HG02763 (cell line): ENCODE results near the gene KLHL3.
A peak's percentile ranks its signal among the peaks of the same experiment; 100 is the strongest.
"Not testable (repeated sequence)": the region's sequence is repeated elsewhere in the genome, so short reads cannot be mapped to it uniquely, and the experiment has no call there.

Experiments used
- ATAC-seq: cut with Tn5 transposase; IDR thresholded peaks from one replicate; pipeline ENCODE4 v1.9.1; 2021; ENCODE audit warnings: mild to moderate bottlenecking, moderate library complexity; ENCODE audit not compliant: unreplicated experiment

Gene KLHL3, protein sequence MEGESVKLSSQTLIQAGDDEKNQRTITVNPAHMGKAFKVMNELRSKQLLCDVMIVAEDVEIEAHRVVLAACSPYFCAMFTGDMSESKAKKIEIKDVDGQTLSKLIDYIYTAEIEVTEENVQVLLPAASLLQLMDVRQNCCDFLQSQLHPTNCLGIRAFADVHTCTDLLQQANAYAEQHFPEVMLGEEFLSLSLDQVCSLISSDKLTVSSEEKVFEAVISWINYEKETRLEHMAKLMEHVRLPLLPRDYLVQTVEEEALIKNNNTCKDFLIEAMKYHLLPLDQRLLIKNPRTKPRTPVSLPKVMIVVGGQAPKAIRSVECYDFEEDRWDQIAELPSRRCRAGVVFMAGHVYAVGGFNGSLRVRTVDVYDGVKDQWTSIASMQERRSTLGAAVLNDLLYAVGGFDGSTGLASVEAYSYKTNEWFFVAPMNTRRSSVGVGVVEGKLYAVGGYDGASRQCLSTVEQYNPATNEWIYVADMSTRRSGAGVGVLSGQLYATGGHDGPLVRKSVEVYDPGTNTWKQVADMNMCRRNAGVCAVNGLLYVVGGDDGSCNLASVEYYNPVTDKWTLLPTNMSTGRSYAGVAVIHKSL

DNA sequence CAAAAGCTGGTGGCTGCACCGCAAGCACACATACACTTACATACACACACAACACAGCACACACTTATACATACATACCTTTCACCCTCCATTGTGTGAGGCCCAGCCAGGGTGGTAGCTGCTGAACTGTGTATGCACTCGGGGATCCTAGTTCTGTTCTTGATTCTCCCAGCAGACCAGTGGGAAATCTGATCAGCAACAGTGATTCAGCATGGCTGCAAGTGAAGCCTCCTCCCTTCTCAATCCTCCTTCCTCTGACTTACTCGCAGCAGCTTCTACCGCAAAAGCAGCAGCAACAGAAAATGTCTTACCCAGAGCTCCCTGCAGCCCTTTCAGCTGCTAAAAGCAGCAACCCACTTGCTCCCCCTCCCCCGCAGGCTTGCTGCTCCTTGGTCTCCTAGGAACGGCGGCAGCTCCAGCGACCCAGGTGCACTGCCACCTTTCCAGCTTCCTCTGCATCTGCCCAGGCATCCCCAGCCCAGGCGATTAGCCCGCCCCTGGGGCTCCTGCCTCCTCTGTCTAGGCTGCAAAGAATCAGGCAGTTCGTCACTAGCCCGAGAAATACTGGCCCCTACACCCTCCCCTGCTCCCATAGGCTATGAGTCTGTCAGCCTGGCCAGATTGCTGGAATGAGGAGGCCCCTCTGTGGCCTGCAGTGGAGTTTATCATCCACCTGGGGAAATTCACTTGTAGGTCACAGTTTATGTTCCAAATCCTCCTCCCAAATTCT, at the start of gene KLHL3:
Gene KLHL3 (minus strand): TSS at position 535 of the 730 bp plus-strand sequence. CDS start 443 bp downstream, at position 92.
- peak; percentile 41 for ATAC-seq

DNA sequence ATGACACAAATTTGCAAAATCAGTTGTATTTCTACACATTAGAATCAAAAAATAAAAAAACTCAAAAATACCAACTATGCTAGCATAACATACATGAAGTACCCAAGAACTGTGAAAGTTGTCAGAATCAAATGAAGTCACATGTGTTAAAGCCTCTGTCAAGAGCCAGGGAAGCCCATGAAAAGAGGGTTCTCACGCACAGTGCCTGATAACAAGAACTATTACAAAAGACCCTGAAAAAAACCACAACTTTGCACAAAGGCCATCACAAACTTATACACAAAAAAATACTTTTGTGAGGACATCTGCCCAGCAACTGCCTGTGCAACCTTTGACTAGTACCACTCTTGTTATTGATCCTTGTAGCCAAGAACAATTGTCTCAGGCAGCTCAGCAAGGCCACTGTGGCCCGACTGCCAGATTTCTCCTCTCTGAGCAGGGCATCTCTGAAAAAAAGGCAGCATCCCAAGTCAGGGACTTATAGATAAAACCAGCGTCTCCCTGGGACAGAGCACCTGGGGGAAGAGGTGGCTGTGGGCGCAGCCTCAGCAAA, 47.2 kb upstream of the KLHL3 start:
- ATAC-seq, result no peak

DNA sequence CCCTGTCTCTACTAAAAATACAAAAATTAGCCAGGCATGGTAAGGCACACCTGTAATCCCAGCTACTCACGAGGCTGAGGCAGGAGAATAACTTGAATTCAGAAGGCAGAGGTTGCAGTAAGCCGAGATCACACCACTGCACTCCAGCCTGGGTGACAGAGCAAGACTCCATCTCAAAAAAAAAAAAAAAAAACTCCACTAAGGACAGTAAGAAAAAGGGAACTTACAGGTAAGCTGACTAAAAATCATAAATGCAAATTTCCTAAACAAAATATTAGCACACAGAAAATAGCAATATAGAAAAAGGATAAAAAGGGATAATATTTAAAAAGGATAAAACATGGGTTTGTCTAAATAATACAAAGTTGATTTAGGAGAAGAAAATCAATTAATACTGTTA, 46.2 kb upstream of the KLHL3 start:
- no peak for ATAC-seq

DNA sequence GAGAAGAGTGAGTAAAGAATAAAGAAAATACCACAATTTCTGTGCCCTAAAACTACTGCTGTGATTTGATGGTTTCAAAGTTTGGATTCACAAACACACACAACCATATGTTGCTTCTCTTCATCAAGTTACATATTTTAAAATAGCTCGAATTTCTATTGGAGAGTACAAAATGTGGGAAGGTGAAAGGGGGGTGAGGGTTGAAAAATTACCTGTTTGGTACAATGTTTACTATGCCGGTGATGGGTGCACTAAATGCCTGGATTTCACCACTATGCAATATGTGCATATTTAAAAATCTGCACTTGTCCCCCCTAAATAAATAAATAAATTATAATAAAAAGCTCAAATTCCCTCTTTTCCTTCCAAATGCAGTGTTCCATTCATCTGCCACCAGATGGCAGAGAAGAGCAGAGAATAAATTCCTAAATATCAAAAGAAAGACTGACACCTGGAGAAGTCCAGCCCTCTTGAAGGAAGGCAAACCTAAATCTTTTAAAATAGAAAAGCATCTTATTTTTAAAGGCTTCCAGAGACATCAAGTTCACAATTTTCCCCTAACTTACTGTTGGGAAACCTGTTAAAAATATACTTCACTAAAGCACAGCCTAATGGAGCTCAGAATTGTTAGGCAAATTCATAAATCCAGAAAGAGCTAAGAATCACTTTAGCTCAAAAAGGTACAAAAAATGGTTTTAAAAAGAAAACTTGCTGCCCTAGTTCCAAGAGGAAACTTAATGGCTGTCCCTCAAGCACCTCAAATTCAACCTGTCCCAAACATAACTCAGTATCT, 43.1 kb upstream of the KLHL3 start:
- no peak for ATAC-seq

DNA sequence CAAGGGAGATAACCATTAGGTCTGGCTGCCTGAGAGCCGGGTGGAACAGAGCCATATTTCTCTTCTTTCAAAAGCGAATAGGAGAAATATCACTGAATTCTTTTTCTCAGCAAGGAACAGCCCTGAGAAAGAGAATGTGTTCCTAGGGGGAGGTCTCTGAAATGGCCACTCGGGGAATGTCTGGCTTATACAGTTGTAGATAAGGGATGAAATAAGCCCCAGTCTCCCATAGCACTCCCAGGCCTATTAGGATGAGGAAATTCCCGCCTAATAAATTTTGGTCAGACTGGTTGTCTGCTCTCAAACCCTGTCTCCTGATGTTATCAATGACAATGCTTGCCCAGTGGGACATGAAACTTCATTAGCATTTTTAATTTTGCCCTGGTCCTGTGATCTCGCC, 32.0 kb upstream of the KLHL3 start:
- not testable (repeated sequence) for ATAC-seq

DNA sequence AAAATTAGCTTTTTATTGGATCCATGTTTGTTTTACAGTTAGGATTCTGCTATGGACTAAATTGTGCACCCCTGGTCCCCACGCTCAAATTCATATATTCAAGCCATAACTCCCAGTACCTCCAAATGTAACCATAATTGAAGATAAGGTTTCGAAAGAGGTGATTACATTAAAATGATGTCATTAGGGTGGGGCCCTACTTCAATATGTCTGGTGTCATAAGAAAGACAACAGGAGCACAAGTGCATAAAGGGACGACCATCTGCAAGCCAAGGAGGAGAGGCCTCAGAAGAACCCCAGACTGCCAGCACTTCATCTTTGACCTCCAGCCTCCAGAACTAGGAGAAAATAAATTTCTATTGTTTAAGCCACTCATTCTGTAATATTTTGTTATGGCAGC, 25.7 kb upstream of the KLHL3 start:
- ATAC-seq, result no peak

DNA sequence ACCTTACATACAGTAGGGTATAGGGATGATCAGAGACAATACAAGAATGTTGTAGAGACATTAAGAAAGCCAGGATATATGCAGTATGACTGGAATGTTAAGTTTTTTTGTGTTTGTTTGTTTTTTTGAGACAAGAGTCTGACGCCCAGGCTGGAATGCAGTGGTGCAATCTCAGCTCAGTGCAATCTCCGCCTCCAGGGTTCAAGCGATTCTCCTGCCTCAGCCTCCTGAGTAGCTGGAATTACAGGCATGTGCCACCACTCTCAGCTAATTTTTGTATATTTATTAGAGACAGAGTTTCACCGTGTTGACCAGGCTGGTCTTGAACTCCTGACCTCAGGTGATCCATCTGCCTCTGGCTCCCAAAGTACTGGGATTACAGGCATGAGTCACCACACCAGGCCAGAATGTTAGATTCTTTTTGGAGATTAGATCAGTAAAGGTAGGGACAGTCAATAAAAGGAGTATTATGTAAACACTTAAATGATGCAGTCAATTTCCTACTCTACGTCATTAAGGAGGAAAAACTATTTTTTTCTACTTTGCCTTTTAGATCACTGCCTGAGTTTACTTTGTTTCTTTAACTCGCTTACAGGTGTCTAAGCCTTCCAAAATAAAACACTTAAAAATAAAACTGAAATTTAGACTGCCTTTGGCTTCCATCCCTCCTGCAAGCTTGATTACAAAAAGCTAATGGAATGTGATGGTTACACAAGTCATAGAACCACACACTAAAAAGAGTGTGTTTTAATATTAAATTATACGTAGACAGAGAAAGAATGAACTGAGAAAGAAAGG, 25.0 kb upstream of the KLHL3 start:
- no peak for ATAC-seq

DNA sequence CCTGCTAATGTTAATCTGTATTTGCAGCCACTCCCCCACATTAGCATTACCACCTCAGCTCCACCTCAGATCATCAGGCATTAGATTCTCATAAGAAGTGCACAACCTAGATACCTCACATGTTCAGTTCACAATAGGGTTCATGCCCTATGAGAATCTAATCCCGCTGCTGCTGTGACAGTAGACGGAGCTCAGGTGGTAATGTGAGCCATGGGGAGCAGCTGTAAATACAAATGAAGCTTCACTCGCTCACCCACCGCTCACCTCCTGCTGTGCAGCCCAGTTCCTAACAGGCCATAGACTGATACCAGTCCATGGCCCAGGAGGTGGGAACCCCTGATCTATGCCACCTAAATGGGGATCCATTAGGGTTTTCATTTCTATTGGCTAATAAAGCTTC, 24.4 kb upstream of the KLHL3 start:
- ATAC-seq, result no peak

DNA sequence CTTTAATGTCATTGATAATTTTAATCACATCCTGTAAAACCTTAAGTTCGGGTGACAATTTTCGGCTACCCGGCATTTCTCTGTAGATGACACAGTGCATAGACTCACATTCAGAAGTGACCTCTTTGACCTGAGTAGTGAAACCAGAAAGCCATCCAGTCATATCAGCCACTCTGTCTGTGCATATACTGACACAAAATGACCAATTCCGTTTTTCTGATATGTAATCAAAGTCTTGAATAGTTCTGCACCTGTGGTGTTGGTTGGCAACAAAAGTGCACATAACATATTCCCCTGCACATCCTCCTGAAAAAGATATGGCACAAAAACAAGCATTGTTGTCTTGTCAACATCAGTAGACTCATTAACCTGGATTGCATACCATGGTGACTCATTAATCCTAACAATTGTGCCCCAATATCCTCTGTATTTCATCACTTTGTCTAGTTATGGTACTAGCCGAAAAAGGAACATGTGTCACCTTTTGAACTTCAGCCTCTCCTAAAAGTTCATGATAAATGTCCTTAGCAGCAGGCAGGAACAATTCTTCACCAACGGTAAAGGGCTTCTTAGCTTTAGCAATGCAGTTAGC, 22.9 kb upstream of the KLHL3 start:
- ATAC-seq, result peak; percentile 31

DNA sequence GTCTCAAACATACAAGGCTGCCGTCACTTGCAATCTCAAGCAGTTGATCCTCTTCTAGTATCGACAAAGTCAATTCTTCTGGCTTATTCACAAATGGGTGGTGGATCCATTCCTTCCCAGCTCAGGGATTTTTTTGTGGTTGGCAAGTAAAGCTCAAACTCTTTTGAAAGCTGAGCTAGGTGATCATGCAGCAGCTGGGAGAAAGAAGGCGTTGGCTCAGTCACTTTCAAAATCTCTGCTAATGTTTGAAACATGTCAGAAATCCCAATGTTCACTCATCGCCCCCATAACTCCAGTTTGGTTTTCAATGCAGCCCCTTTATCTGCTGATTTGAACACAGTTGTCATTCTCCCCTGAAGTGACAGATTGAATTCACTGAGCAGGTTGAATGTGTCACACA, 22.2 kb upstream of the KLHL3 start:
- ATAC-seq, result no peak

DNA sequence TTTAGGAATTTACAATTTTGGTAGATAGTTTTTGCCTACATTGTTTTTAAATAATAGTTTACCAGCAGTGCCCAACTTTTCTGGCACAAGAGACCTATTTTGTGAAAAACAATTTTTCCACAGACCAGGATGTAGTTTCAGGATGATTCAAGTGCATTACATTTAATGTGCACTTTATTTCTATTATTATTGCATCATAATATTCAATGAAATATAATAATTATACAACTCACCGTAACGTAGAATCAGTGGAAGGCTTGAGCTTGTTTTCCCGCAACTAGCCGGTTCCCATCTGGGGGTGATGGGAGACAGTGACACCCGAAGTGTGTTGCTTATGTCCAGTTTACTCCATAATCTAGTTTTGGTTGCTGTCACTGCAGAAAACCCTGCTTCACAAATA, 21.7 kb upstream of the KLHL3 start:
- no peak for ATAC-seq

DNA sequence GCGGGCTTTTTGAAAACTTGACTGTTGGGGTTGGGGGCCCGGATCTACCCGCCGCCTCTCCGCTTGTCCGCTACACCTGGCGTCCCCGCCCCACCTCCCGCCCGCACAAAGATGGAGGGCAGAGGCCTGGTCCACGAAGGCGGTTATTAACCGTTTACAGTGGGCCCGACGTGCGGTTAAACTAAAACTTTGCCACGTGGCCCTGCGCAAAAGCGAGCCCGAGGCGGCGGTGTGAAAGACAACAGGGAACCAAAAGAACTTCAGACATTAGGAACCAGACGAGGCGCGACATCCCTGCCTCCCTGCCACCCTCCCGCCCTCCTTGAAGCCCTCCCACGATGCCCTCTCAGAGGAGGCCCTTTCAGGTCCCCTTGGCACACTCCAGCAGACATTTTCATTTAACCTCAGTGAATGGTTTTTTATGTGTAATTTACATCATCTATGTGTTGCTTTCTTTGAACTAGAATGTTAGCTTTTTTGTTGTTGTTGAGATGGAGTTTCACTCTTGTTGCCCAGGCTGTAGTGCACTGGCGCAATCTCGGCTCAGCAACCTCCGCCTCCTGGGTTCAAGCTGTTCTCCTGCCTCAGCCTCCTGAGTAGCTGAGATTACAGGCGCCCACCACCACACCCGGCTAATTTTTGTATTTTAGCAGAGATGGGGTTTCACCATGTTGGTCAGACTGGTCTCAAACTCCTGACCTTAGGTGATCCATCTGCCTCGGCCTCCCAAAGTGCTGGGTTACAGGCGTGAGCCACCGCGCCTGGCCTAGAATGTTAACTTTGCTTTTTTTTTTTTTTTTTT, 19.3 kb upstream of the KLHL3 start:
- no peak for ATAC-seq

DNA sequence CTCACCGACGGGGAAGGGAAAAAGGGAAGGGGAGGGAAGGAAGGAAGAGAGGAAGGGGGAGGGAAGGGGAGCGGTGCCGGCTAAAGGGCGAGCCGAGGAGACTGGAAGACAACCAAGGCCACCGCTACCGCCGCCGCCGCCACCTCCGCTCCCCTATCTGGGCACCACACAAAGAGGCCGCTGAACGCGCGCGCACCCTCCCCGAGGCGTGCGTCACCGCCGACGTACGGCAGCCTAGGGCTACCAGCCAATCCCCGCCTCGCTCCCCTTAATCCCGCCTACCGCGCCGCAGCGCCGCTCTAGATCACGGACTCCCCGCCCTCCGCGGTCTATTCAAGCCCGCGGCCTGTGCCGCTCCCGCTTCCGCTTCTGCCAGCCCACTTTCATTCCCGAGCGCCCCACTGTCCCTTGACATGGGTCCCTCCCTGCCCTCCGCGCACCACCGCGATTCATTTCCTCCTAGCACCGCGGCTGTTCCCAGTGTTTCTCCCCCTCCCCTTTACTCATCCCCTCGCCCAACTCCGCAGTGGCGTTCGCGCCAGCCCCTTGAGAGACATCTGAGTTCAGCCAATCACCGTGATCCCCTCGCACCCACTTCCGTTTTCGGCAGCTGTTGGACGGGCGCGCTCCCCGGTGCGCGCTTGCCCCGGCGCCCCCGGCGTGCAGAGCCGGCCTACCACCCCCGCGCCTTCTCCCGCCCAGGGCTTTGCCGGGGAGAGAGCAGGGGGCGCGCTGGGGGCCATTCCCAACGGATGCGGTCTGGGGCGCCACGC, 18.5 kb upstream of the KLHL3 start, which contains the start of gene HNRNPA0:
Gene HNRNPA0 (minus strand): TSS at position 176 of the 773 bp plus-strand sequence. CDS start 297 bp downstream, outside the sequence.
- peak; percentile 77 for ATAC-seq

DNA sequence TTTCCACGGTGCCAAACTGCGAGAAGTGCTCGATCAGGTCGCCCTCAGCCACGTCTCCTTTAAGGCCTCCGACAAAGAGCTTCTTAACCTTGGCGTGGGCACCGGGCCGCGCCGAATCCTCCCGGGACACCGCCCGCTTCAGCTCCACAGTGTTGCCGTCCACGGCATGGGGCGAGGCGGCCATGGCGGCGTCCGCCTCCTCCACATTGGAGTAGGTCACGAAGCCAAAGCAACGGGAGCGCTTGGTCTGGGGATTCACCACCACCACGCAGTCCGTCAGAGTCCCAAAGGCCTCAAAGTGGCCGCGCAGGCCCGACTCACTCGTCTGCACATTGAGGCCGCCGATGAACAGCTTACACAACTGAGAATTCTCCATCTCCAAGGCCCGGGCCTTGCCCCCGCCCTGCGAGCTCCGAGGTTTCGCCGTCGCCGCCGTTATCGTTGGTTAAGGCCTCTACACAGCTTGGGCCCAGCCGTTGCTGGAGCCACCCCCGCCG, 17.9 kb upstream of the KLHL3 start:
- ATAC-seq, result peak; percentile 14

DNA sequence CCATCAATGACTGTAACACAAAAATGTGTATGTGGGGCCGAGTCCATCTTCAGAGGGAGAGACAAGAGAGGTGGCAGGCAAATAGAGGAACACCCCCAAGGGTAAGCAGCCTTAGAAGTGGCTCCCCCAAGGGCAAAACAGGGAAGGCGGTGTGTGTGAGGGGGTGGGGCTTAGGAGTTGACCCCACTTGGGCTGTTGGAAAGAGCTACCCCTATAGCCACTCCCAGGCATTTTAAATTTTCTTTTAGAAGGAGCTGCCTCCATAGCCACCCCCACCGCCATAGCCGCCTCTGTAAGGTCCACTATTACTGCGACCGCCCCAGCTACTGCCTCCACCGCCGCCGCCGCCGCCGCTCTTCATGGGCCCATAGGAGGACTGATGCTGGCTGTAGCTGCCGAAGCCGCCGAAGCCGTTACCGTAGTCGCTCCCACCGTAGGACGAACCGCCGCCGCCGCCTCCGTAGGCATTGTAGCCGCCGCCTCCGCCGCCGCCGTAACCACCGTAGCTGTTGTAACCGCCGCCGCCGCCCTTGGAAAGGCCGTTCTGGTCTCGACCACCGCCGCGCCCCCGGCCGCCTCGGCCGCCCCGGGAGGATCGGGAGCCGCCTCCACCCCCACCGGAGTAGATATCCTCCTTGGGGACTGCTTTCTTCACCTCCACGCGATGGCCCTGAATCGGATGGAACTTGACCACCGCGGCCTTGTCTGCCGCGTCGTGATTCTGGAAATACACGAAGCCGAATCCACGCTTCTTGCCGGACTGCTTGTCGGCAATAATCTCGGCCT, 17.2 kb upstream of the KLHL3 start:
- ATAC-seq, result no peak

DNA sequence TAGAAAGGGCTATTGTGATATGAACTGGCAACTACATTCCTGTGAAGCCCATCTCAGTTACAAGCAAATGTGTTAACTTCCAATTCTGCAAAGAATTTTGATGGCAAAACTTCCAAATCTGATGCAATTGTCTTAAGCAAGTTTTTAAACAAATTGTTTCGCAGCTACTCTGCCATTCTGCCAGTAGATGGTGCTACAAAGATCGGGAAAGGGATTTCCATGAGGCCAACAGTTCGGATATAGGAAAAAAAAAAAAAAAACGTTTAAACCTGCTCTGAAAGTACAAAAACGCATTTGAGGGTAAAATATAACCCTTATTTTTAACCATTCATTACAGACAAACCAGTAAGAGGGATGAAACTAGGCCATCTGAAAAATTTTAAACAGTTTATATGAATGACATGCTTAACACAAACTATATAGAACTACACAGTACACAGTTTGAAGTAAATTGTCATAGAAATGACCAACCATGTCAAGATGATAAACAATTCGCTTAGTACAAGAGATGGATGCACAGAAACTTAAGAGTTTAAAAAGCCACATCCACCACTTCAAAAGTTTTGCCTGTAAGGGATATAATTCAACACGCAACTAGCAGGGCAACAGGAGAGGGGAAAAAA, 16.1 kb upstream of the KLHL3 start:
- no peak for ATAC-seq
